HG02840 (cell line): ENCODE data around the gene ZNF443.
"Not testable (repeated sequence)": the region's sequence is repeated elsewhere in the genome, so short reads cannot be mapped to it uniquely, and the experiment has no call there.

Experiments used
- ATAC-seq: cut with Tn5 transposase; IDR thresholded peaks from one replicate; pipeline ENCODE4 v1.9.1; 2021; ENCODE audit warnings: mild to moderate bottlenecking, moderate library complexity, moderate number of reproducible peaks; ENCODE audit not compliant: unreplicated experiment, low FRiP score

The ZNF443 gene

DNA sequence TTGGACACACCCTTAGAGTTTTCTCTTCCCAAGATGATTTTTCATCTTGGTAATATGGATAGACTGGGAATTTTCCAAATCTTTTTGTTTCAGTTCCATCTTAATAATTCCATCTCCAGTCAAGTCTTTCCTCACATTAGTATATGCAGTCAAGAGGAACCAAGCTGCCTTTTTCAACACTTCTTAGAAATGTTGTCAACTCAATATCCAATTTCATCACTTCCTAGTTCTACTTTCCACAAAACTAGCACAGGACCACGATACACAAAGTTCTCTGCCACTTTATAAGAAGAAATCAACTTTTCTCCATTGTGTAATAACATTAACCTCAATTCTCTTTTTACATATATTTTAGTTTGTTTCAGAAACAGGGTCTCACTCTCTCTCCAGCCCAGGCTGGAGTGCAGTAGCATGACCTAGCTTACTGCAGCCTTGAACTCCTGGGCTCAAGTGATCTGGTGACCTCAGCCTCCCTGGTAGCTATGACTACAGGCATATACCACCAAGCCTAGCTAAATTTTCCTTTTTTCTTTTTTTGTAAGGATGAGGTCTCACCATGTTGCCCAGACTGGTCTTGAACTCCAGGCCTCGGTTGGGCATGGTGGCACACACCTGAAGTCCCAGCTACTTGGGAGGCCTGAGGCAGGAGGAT, 15.5 kb downstream of the ZNF443 start:
- no peak for ATAC-seq

DNA sequence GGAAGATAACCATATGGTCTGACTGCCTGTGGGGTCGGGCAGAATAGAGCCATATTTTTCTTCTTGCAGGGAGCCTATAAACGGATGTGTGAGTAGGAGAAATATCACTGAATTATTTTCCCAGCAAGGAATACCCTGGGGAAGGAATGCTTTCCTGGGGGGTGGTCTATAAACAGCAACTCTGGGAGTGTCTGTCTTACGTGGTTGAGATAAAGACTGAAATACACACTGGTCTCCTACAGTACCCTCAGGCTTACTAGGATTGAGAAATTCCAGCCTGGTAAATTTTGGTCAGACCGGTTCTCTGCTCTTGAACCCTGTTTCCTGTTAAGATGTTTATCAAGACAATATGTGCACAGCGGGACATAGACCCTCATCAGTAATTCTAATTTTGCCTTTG, 23.5 kb downstream of the ZNF443 start:
- ATAC-seq, result not testable (repeated sequence)

DNA sequence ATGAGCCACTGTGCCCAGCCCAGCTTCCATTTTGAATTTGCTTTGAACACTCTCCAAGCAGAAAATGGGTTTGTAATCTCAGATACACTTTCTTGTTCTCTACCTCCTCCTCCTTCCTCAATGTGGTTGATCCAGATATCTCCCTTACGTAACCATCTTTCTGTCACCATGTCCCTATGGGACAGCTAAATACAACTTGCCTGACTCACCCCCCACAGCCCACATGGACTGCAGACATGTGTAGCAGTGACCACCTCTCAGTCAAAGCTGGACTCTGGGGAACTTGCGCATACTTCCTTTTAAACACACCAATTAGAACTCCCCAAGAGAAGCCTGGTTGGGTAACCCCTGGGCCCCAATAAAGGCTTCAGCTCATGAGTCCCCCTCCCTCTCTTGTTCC, 28.9 kb downstream of the ZNF443 start:
- ATAC-seq, result no peak

DNA sequence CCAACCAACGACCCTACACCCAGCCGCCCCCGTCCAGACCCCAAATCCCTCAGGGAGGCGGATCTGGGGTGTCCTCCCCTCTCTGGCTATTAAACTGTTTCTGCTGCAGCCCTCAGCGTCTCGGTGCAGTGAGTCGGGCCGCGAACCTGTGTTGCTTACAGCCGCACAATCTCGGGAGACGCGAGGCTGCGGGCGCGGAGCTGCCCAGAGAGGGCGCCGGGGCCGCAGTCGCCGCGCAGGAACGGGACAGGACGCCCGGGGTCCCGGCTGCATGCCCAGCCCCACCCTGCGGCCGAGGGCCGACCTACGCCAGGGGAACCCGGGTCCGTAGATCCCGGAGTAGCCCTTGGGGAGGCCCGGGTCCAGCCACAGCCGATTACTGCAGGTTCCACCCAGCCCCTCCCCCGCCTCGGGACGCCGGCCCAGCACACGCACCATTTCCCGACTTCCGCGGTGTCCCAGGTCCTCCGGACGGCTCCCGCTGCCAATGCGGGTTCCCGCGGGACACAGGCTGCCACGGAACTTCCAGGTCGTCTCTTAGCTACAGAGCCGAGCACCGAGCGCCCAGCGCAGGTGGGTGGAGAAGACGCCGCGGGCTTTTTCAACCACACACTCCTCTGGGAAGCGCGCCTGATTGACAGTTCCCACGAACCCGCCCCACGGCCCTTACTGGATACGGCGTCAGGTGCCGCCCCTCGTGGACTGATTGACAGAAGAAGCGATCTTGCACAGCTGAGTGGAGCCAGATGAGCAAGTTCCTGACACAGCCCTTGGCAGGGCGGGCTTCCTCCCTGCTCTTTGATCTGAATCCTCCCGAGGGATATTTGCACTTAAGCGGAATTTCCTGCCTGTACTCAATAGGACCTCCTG, 40.0 kb downstream of the ZNF443 start, which contains the start of gene ZNF799:
TSS of gene ZNF799 (minus strand) at position 639 of the 870 bp plus-strand sequence. CDS start at position 438, 201 bp downstream.
- ATAC-seq, result peak; percentile 79

DNA sequence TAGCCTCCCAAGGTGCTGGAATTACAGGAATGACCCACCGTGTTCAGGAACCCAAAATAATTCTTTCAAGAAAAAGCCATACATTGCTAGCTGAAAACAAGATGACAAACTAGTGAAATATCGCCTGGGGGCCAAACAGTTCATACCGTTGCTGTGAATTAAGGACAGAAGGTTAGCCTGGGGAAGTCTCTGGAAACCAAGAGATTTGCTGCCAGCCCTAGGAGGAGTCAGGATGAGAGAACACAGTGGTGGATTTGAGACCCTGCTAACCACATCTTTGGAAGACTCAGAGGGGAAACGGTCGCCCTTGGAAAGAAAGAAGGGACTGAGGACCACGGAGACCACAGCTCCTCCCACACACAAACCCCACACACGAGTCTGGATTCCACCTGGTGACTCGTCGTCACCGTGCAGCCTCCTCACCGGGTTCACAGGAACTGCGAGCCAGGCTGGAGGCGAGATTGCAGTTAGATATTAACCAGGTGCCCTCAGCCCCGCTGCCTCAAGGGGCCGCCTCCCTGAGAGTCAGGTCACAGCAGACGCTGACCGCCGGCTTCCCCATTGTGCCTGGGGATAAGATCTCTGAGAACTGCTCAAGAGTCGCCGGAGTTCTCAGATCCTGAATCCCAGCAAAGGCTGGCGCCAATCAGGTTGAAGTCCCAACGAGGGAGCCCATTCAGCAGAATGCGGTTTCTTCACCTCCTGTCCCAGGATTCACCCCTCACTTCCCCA, 40.8 kb downstream of the ZNF443 start:
- peak; percentile 40 for ATAC-seq

DNA sequence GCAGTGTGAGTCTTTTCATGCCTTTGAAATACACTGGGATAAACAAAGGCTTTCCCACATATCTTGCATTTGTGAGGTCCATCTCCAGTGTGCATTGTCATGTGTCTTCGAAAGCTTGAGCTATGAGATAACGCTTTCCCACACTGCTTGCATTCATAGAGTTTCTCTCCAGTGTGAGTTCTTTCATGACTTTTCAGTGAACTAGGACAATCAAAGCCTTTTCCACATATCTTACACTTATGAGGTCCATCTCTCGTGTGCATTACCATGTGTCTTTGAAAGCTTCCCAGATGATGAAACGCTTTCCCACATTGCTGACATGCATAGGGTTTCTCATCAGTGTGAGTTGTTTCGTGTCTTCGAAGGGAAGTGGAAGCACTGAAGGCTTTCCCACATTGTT, 49.7 kb downstream of the ZNF443 start:
- not testable (repeated sequence) for ATAC-seq

DNA sequence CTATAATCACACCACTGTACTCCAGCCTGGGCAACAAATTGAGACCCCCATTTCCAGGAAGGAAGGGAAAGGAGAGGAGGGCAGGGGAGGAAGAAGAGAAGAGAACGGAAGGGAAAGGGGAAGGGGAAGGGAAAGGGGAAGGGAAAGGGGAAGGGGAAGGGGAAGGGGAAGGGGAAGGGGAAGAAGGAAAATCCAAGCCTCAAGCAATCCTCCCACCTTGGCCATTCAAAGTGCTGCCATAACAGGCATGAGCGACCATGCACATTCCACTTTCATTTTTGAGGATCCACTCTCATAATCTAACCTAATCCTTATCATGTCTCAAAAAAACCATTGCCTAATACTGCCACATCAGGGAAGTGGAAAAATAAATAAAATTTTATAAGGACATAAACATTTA, 54.5 kb downstream of the ZNF443 start:
- not testable (repeated sequence) for ATAC-seq

DNA sequence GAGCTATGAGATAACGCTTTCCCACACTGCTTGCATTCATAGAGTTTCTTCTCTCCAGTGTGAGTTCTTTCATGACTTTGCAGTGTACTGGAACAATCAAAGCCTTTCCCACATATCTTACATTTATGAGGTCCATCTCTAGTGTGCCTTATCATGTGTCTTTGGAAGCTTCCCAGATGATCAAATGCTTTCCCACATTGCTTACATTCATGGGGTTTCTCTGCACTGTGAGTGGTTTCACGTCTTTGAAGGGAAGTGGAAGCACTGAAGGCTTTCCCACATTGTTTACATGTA, 60.4 kb downstream of the ZNF443 start:
- no peak for ATAC-seq

DNA sequence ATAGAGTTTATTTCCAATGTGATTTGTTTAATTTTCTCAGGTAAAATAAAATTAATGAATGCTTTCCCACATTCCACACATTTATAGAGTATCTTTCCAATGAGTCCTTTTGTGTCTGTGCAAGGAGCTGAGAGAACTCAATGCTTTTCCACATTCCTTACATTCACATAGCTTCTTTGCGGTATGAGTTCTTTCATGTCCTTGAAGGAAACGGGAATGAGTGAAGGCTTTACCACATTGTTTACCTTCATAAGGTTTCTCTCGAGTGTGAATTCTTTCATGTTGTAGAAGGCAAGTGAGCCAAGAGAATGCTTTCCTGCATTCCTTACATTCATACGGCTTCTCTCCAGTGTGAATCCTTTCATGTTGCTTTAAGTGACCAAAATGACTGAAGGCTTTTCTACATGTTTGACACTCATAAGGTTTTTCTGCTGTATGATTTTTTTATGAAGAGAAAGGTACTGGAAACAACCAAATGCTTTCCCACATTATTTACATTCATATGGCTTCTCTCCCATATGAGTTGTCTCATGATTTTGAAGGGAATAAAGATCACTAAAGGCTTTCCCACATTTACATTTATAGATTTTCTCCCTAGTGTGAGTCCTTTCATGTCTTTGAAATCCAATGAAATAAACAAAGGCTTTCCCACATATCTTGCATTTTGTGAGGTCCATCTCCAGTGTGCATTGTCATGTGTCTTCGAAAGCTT, 60.9 kb downstream of the ZNF443 start:
- no peak for ATAC-seq
